Gastroesophageal sphincter (tissue), 3 donors: ENCODE data around the gene CNNM2.

ENCODE experiments used
- CTCF ChIP-seq, 4 experiments: fragments of 200-600 bp in 2 of 4; fragments of 450-650 bp in 2 of 4; sonication (generic) in 1 of 4; IDR thresholded peaks; one replicate each; pipeline ENCODE4 v1.5.1; 2017 to 2019; ENCODE audit warnings: antibody characterized with exemption in 4 of 4, mild to moderate bottlenecking in 2 of 4, moderate library complexity in 2 of 4
- EP300 ChIP-seq: sonication (generic); formaldehyde crosslinking; IDR thresholded peaks from one replicate; pipeline ENCODE4 v1.6.1; 2017; ENCODE audit warnings: antibody characterized with exemption, mild to moderate bottlenecking

- TF ChIP-seq CTCF (IDR thresholded peaks at IDR 0.05) (no peak), EP300 (no peak)
Measured at GRCh38 chr10:103042129-103042528, 124.0 kb downstream of the CNNM2 start.
